GM21447 (cell line): ENCODE results near the gene UTS2.

ENCODE experiments used
- ATAC-seq: cut with Tn5 transposase; IDR thresholded peaks from one replicate; pipeline ENCODE4 v1.9.1; 2021; ENCODE audit not compliant: unreplicated experiment

Gene UTS2

GRCh38 chr1:7863756-7864328 lies 11.0 kb upstream of the UTS2 start:
- no peak for ATAC-seq

GRCh38 chr1:7862211-7863060 lies 9.6 kb upstream of the UTS2 start:
- no peak for ATAC-seq

GRCh38 chr1:7861452-7861851 lies 8.6 kb upstream of the UTS2 start:
- ATAC-seq = no peak

- ATAC-seq = no peak
These were observed 7.3 kb upstream of the UTS2 start for GRCh38 chr1:7860130-7860529.

- no peak for ATAC-seq
These were observed 6.5 kb upstream of the UTS2 start for GRCh38 chr1:7859406-7859805.

GRCh38 chr1:7857985-7858384 lies 5.1 kb upstream of the UTS2 start:
- no peak for ATAC-seq

GRCh38 chr1:7857000-7857399 lies 4.1 kb upstream of the UTS2 start:
- no peak for ATAC-seq

GRCh38 chr1:7856345-7856744 lies 3.5 kb upstream of the UTS2 start:
- ATAC-seq = no peak

- no peak for ATAC-seq
These were observed 790 bp upstream of the UTS2 start for GRCh38 chr1:7853684-7854026.

- ATAC-seq = no peak
These were observed 2.1 kb downstream of the UTS2 start for GRCh38 chr1:7850786-7851185.

- no peak for ATAC-seq
These were observed 5.3 kb downstream of the UTS2 start for GRCh38 chr1:7847599-7847998.

- ATAC-seq = no peak
These were observed 6.2 kb downstream of the UTS2 start for GRCh38 chr1:7846656-7847055.

GRCh38 chr1:7845761-7846160 lies 7.1 kb downstream of the UTS2 start:
- ATAC-seq = no peak

- no peak for ATAC-seq
These were observed 10.3 kb downstream of the UTS2 start for GRCh38 chr1:7842517-7842916.

- ATAC-seq = no peak
These were observed 13.3 kb downstream of the UTS2 start for GRCh38 chr1:7839526-7839925.

- no peak for ATAC-seq
These were observed 14.2 kb downstream of the UTS2 start for GRCh38 chr1:7838714-7839113.

- no peak for ATAC-seq
These were observed 19.8 kb downstream of the UTS2 start for GRCh38 chr1:7833035-7833434.

GRCh38 chr1:7831458-7831857 lies 21.4 kb downstream of the UTS2 start:
- ATAC-seq = no peak

- no peak for ATAC-seq
These were observed 25.5 kb downstream of the UTS2 start for GRCh38 chr1:7827126-7827955.

GRCh38 chr1:7826363-7826762 lies 26.5 kb downstream of the UTS2 start:
- ATAC-seq = no peak

GRCh38 chr1:7824701-7825100 lies 28.2 kb downstream of the UTS2 start:
- no peak for ATAC-seq

GRCh38 chr1:7821282-7821681 lies 31.6 kb downstream of the UTS2 start:
- no peak for ATAC-seq
